Breast epithelium (tissue), 3 donors: ENCODE data around the gene RGS9.

Source experiments
- POLR2A ChIP-seq: fragments of 450-650 bp; IDR thresholded peaks from one replicate; pipeline ENCODE4 v1.6.1; 2016; ENCODE audit warnings: antibody characterized with exemption, mild to moderate bottlenecking, moderate library complexity
- POLR2AphosphoS5 ChIP-seq, 3 donors: sonication (generic); formaldehyde crosslinking; IDR thresholded peaks; one replicate each; pipeline ENCODE4 v1.6.1; 2017; ENCODE audit warnings: antibody characterized with exemption in 3 of 3
- TF ChIP-seq, protein P1 (sequence below), 3 donors: fragments of 450-650 bp; IDR thresholded peaks; one replicate each; pipeline ENCODE4 v1.5.1; 2016 to 2017; ENCODE audit warnings: antibody characterized with exemption in 3 of 3, mild to moderate bottlenecking in 3 of 3, moderate library complexity in 3 of 3

DNA sequence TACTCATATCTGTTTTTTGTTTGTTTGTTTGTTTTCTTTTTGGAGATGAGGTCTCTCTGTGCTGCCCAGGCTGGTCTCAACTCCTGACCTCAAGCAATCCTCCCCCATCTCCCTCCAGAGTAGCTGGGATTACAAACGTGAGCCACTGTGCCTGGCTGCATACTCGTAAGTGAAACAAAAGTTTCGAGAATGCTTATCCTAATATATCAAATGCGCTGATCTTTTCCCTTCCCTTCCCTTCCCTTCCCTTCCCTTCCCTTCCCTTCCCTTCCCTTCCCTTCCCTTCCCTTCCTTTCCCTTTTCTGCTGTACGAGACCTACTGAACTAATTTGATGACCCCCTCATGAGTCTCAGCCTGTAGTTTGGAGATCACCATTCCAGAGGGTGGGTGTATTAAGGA is 122.1 kb downstream of the RGS9 start:
- TF ChIP-seq, protein P1, sequence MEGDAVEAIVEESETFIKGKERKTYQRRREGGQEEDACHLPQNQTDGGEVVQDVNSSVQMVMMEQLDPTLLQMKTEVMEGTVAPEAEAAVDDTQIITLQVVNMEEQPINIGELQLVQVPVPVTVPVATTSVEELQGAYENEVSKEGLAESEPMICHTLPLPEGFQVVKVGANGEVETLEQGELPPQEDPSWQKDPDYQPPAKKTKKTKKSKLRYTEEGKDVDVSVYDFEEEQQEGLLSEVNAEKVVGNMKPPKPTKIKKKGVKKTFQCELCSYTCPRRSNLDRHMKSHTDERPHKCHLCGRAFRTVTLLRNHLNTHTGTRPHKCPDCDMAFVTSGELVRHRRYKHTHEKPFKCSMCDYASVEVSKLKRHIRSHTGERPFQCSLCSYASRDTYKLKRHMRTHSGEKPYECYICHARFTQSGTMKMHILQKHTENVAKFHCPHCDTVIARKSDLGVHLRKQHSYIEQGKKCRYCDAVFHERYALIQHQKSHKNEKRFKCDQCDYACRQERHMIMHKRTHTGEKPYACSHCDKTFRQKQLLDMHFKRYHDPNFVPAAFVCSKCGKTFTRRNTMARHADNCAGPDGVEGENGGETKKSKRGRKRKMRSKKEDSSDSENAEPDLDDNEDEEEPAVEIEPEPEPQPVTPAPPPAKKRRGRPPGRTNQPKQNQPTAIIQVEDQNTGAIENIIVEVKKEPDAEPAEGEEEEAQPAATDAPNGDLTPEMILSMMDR (IDR thresholded peaks at IDR 0.05) = no peak
- no peak for TF ChIP-seq POLR2AphosphoS5 (IDR thresholded peaks at IDR 0.05)
- TF ChIP-seq POLR2A = no peak
